CD4-positive, alpha-beta T cell (primary cell): ENCODE measurements around the gene MIP. TPM values are rescaled to one million over a fixed set of nuclear protein-coding genes. Genes with fewer than 3 reads are reported as not detected.

ENCODE experiments used
- ATAC-seq: fragments of 200-7000 bp; cut with Tn5 transposase; one replicate; pipeline ENCODE4 v1.10.0; 2022; ENCODE audit warnings: mild to moderate bottlenecking; ENCODE audit not compliant: poor library complexity
- CTCF ChIA-PET: fragments of 350-600 bp; sonication (Branson Sonifier 250); formaldehyde crosslinking; loops from one replicate; lab custom pipeline; 2021; ENCODE audit warnings: antibody characterized with exemption, inconsistent platforms; lab: Charles Lee
- POLR2A ChIA-PET: fragments of 350-600 bp; sonication (Branson Sonifier 250); formaldehyde crosslinking; loops from one replicate; lab custom pipeline; 2021; ENCODE audit warnings: antibody characterized with exemption, inconsistent platforms; lab: Charles Lee
- DNase-seq, 14 experiments: peaks; one replicate each; pipeline ENCODE4 v3.0.0-alpha.2; 2013 to 2020; ENCODE audit warnings: mixed read lengths in 2 of 14
- H3K27ac ChIP-seq, 2 donors: one replicate each; pipeline versions ENCODE4 v1.5.1 to v1.7.0; 2013; ENCODE audit warnings: low read length in 2 of 2, low read depth in 1 of 2, mild to moderate bottlenecking in 1 of 2
- H3K27me3 ChIP-seq, 2 experiments: 1 replicate in 1 of 2; 2 replicates in 1 of 2; pipeline versions ENCODE4 v1.6.1 to v1.7.0; 2013; ENCODE audit warnings: low read length in 2 of 2, control low read depth in 1 of 2, mild to moderate bottlenecking in 1 of 2, moderate library complexity in 1 of 2; ENCODE audit not compliant: insufficient read depth in 2 of 2, control insufficient read depth in 1 of 2
- H3K36me3 ChIP-seq: one replicate; pipeline ENCODE4 v1.6.1; 2013; ENCODE audit warnings: low read length, control low read depth; ENCODE audit not compliant: insufficient read depth
- H3K4me1 ChIP-seq: one replicate; pipeline ENCODE4 v1.6.1; 2013; ENCODE audit warnings: low read length, control low read depth; ENCODE audit not compliant: insufficient read depth
- H3K4me3 ChIP-seq: one replicate; pipeline ENCODE4 v1.5.1; 2013; ENCODE audit warnings: mild to moderate bottlenecking, low read length, moderate library complexity
- H3K9me3 ChIP-seq, 2 experiments: 1 replicate in 1 of 2; 2 replicates in 1 of 2; pipeline versions ENCODE4 v1.6.1 to v1.7.0; 2013; ENCODE audit warnings: low read length in 2 of 2, mild to moderate bottlenecking in 2 of 2, control low read depth in 1 of 2, moderate library complexity in 1 of 2; ENCODE audit not compliant: control insufficient read depth in 1 of 2, insufficient read depth in 1 of 2
- H3K27ac Mint-ChIP-seq: one replicate; pipeline ENCODE4 v1.8.0; 2020; ENCODE audit warnings: mixed read lengths
- H3K27me3 Mint-ChIP-seq: one replicate; pipeline ENCODE4 v1.8.0; 2021; ENCODE audit warnings: mixed read lengths
- H3K36me3 Mint-ChIP-seq: one replicate; pipeline ENCODE4 v1.8.0; 2021; ENCODE audit warnings: low read depth, mixed read lengths
- H3K4me1 Mint-ChIP-seq: one replicate; pipeline ENCODE4 v1.8.0; 2021; ENCODE audit warnings: low read depth, mixed read lengths
- H3K4me3 Mint-ChIP-seq: one replicate; pipeline ENCODE4 v1.8.0; 2020; ENCODE audit warnings: mild to moderate bottlenecking, mixed read lengths
- H3K9me3 Mint-ChIP-seq: one replicate; pipeline ENCODE4 v1.8.0; 2020; ENCODE audit warnings: mixed read lengths
- CTCF ChIP-seq: fragments of 200-600 bp; IDR thresholded peaks from one replicate; pipeline ENCODE4 v1.8.0; 2022; ENCODE audit warnings: antibody characterized with exemption, mild to moderate bottlenecking
- intact Hi-C, 2 experiments: fragments of 100-400 bp; cut with DNase I in 1 of 2; cut with micrococcal nuclease in 1 of 2; formaldehyde crosslinking; loops; one replicate each; pipeline versions ENCODE4 v1.15.1 to v1.9.0; 2023 to 2025; cut with DNase I, micrococcal nuclease
- total RNA-seq, 174 experiments: library from RNA in 2 of 174; stranded (reverse) in 2 of 174; gene quantifications; one replicate each; pipeline ENCODE4 v1.2.3 and lab custom pipeline; 2021 to 2026

MIP gene
- total RNA-seq, 2 experiments from 2014 or later, result not detected

- Histone ChIP-seq H3K36me3 (peaks cover 9% of the 10 kb centered on the region), H3K9me3 (no peaks in the 10 kb centered on the region), H3K27me3 (no peaks in the 10 kb centered on the region), H3K4me1 (peaks cover 12% of the 10 kb centered on the region), H3K27ac (no peak overlapping the region), H3K4me3 (no peak overlapping the region)
- no peak for TF ChIP-seq CTCF
- no peak for DNase-seq
- H3K27me3 Mint-ChIP-seq, result no peaks in the 10 kb centered on the region
- no peak overlapping the region for H3K27ac Mint-ChIP-seq
- ChIA-PET POLR2A (no interaction called here), CTCF (interaction anchor here (1.4 kb wide), 1 partner anchor 10 kb away, joined by 5 read pairs; no protein-coding TSS in a partner anchor)
- no peak overlapping the region for H3K4me3 Mint-ChIP-seq
- peaks cover 16% of the 10 kb centered on the region for H3K4me1 Mint-ChIP-seq
- H3K36me3 Mint-ChIP-seq, result peaks cover 21% of the 10 kb centered on the region
- intact Hi-C loops, result no loop called here
- no peak for ATAC-seq
- no peaks in the 10 kb centered on the region for H3K9me3 Mint-ChIP-seq
Measured at GRCh38 chr12:56474389-56474788, 19.9 kb upstream of the MIP start.

GRCh38 chr12:56469007-56469930, 14.8 kb upstream of the MIP start:
- DNase-seq (peak in 2 of 14 experiments; percentile 8 to 39), ATAC-seq (no peak)
- Histone ChIP-seq H3K27me3 (no peaks in the 10 kb centered on the region), H3K4me3 (peak overlapping the region; percentile 87), H3K4me1 (peaks cover 27% of the 10 kb centered on the region), H3K9me3 (no peaks in the 10 kb centered on the region), H3K27ac (peak overlapping the region; percentile 68 to 94), H3K36me3 (peaks cover 9% of the 10 kb centered on the region)
- intact Hi-C loops, result loop anchor here (2.0 to 10.0 kb wide), 4 partner anchors 152 to 724 kb away; partner anchors contain the start of genes CNPY2 (in 1 of the 2), GDF11 (in 1 of the 2) and ZC3H10 (in 1 of the 2)
- peak overlapping the region; percentile 97 for H3K27ac Mint-ChIP-seq
- H3K4me3 Mint-ChIP-seq, result peak overlapping the region; percentile 96
- TF ChIP-seq CTCF, result no peak
- no peaks in the 10 kb centered on the region for H3K27me3 Mint-ChIP-seq
- ChIA-PET POLR2A (interaction anchor here (0.6 to 2.9 kb wide), 13 partner anchors 12 to 247 kb away, joined by 3 to 14 read pairs (median 5); partner anchors contain the start of genes ATP5F1B, CNPY2, COQ10A and IL23A), CTCF (interaction anchor here (0.8 to 1.5 kb wide), 4 partner anchors 12 to 351 kb away, joined by 3 to 4 read pairs (median 3); partner anchors contain the start of genes SMARCC2 and ZC3H10)
- H3K9me3 Mint-ChIP-seq, result no peaks in the 10 kb centered on the region
- peaks cover 29% of the 10 kb centered on the region for H3K36me3 Mint-ChIP-seq
- H3K4me1 Mint-ChIP-seq, result peaks cover 33% of the 10 kb centered on the region

GRCh38 chr12:56468216-56469006, 14.0 kb upstream of the MIP start, which contains the start of gene SPRYD4:
Gene SPRYD4 (plus strand): TSS chr12:56468578. CDS start chr12:56468592, 14 bp downstream.
- ChIA-PET CTCF (interaction anchor here (1.0 to 1.5 kb wide), 5 partner anchors 11 to 279 kb away, joined by 3 to 4 read pairs (median 3); partner anchors contain the start of genes SMARCC2, STAT2 and TIMELESS), POLR2A (interaction anchor here (0.6 to 2.9 kb wide), 15 partner anchors 15 to 753 kb away, joined by 3 to 14 read pairs (median 5); partner anchors contain the start of genes BLOC1S1, CNPY2, COQ10A and ESYT1)
- Histone ChIP-seq H3K27ac (peak within 1 kb of the TSS; percentile 68 to 94), H3K9me3 (no peaks in the 10 kb centered on the region), H3K4me1 (peaks cover 29% of the 10 kb centered on the region), H3K27me3 (no peaks in the 10 kb centered on the region), H3K36me3 (peaks cover 8% of the 10 kb centered on the region), H3K4me3 (peak within 1 kb of the TSS; percentile 87)
- H3K4me3 Mint-ChIP-seq, result peak within 1 kb of the TSS; percentile 96
- TF ChIP-seq CTCF, result peak; percentile 34
- ATAC-seq, result peak; percentile 90
- intact Hi-C loops, result loop anchor here (1.0 to 10.0 kb wide), 5 partner anchors 151 to 724 kb away; partner anchors contain the start of genes CNPY2 (in 1 of the 2), GDF11 (in 1 of the 2) and ZC3H10 (in 1 of the 2)
- no peaks in the 10 kb centered on the region for H3K27me3 Mint-ChIP-seq
- DNase-seq, result peak; percentile 88 to 98 (median 93)
- H3K9me3 Mint-ChIP-seq, result no peaks in the 10 kb centered on the region
- peak within 1 kb of the TSS; percentile 97 for H3K27ac Mint-ChIP-seq
- peaks cover 31% of the 10 kb centered on the region for H3K4me1 Mint-ChIP-seq
- H3K36me3 Mint-ChIP-seq, result peaks cover 24% of the 10 kb centered on the region
